ENCODE measurements around the gene HENMT1.
"Not testable (repeated sequence)": the region's sequence is repeated elsewhere in the genome, so short reads cannot be mapped to it uniquely, and the experiment has no call there.

DNA sequence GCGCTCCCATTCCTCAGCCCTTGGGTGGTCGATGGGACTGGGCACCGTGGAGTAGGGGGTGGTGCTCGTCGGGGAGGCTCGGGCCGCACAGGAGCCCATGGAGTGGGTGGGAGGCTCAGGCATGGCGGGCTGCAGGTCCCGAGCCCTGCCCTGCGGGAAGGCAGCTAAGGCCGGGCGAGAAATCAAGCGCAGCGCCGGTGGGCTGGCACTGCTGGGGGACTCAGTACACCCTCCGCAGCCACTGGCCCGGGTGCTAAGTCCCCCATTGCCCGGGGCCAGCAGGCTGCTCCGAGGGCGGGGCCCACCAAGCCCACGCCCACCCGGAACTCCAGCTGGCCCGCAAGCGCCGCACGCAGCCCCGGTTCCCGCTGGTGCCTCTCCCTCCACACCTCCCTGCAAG, 20.0 kb downstream of the HENMT1 start:
- not testable (repeated sequence) for TF ChIP-seq PHF8 (IDR thresholded peaks at IDR 0.05; ENCODE audit: borderline replicate concordance, low read length); ZBTB7A (IDR thresholded peaks at IDR 0.05; ENCODE audit: borderline replicate concordance, control insufficient read depth, low read depth, low read length); BRCA1 (IDR thresholded peaks at IDR 0.05); BRCA1 (CRISPR knock-in tag; IDR thresholded peaks at IDR 0.05); ZNF3 (CRISPR knock-in tag; IDR thresholded peaks at IDR 0.05); ZNF184 (CRISPR knock-in tag; IDR thresholded peaks at IDR 0.05); JUNB (CRISPR knock-in tag; conservative IDR thresholded peaks at IDR 0.05); ZFP30 (CRISPR knock-in tag; IDR thresholded peaks at IDR 0.05; ENCODE audit: borderline replicate concordance); SAP30 (IDR thresholded peaks at IDR 0.05; ENCODE audit: borderline replicate concordance, insufficient read depth, low read depth, low read length, poor library complexity, severe bottlenecking); SMAD1 (IDR thresholded peaks at IDR 0.05; ENCODE audit: low read depth, low read length, partially characterized antibody); EP300 (IDR thresholded peaks at IDR 0.05; ENCODE audit: low read length)
- TF ChIP-seq, protein P1, sequence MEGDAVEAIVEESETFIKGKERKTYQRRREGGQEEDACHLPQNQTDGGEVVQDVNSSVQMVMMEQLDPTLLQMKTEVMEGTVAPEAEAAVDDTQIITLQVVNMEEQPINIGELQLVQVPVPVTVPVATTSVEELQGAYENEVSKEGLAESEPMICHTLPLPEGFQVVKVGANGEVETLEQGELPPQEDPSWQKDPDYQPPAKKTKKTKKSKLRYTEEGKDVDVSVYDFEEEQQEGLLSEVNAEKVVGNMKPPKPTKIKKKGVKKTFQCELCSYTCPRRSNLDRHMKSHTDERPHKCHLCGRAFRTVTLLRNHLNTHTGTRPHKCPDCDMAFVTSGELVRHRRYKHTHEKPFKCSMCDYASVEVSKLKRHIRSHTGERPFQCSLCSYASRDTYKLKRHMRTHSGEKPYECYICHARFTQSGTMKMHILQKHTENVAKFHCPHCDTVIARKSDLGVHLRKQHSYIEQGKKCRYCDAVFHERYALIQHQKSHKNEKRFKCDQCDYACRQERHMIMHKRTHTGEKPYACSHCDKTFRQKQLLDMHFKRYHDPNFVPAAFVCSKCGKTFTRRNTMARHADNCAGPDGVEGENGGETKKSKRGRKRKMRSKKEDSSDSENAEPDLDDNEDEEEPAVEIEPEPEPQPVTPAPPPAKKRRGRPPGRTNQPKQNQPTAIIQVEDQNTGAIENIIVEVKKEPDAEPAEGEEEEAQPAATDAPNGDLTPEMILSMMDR (IDR thresholded peaks at IDR 0.05 in 2 of 3, conservative IDR thresholded peaks at IDR 0.05 in 1 of 3; ENCODE audit: insufficient read depth in 2 of 3, low read depth in 1 of 3, low read length in 3 of 3): not testable (repeated sequence)
- TF ChIP-seq, protein P2, sequence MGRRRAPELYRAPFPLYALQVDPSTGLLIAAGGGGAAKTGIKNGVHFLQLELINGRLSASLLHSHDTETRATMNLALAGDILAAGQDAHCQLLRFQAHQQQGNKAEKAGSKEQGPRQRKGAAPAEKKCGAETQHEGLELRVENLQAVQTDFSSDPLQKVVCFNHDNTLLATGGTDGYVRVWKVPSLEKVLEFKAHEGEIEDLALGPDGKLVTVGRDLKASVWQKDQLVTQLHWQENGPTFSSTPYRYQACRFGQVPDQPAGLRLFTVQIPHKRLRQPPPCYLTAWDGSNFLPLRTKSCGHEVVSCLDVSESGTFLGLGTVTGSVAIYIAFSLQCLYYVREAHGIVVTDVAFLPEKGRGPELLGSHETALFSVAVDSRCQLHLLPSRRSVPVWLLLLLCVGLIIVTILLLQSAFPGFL (CRISPR knock-in tag; IDR thresholded peaks at IDR 0.05): not testable (repeated sequence)
- TF ChIP-seq, protein P3, sequence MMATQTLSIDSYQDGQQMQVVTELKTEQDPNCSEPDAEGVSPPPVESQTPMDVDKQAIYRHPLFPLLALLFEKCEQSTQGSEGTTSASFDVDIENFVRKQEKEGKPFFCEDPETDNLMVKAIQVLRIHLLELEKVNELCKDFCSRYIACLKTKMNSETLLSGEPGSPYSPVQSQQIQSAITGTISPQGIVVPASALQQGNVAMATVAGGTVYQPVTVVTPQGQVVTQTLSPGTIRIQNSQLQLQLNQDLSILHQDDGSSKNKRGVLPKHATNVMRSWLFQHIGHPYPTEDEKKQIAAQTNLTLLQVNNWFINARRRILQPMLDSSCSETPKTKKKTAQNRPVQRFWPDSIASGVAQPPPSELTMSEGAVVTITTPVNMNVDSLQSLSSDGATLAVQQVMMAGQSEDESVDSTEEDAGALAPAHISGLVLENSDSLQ (IDR thresholded peaks at IDR 0.05): not testable (repeated sequence)
- TF ChIP-seq, protein P4, sequence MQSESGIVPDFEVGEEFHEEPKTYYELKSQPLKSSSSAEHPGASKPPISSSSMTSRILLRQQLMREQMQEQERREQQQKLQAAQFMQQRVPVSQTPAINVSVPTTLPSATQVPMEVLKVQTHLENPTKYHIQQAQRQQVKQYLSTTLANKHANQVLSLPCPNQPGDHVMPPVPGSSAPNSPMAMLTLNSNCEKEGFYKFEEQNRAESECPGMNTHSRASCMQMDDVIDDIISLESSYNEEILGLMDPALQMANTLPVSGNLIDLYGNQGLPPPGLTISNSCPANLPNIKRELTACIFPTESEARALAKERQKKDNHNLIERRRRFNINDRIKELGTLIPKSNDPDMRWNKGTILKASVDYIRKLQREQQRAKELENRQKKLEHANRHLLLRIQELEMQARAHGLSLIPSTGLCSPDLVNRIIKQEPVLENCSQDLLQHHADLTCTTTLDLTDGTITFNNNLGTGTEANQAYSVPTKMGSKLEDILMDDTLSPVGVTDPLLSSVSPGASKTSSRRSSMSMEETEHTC (IDR thresholded peaks at IDR 0.05): not testable (repeated sequence)
